ENCODE data around the gene HP. TPM values are rescaled to one million over a fixed set of nuclear protein-coding genes. Genes with fewer than 3 reads are reported as not detected.

Gene HP
- total and polyA plus RNA-seq, 10 of the 15 experiments (the other 5 are each of a cell fraction or from before 2014, with no cell fraction given) = 10.8 TPM; not detected in 9

DNA sequence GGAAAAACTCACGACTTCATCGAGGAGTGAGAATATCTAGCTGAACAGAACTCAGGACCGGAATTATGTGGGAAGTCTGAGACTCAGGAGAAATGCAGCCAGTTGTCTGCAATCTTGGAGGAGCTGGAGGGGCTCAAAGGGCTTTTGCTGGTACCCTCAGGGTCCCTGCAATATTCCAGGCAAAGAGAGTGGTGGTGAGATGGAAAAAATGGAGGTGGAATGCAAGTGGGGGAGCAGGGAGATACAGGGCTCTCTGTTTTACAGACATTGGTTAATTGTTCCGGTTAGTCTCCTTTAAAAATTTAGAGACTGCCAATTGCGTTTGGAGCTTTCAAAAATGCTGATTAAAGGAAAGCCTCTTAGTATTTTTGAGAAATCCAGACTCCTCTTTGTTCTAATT, 18.2 kb upstream of the HP start:
- no peak overlapping the region for H3K4me2 ChIP-seq (ENCODE audit: control insufficient read depth, insufficient read depth)
- WGBS (ENCODE audit: insufficient coverage, insufficient replicate concordance, low lambda C conversion rate, missing lambda C conversion rate) = 70% methylated on average over 5 of the region's 5 CpGs
- ChIA-PET POLR2A (no interaction called here), RAD21 (ENCODE audit: unreplicated experiment) (no interaction called here), SMC1A (ENCODE audit: uncharacterized antibody, unreplicated experiment) (interaction anchor here (0.7 kb wide), 1 partner anchor 14 kb away, joined by 3 read pairs; no protein-coding TSS in a partner anchor), CTCF (no interaction called here)
- TF ChIP-seq BACH1 (IDR thresholded peaks at IDR 0.05; ENCODE audit: borderline replicate concordance) = no peak
- no peak overlapping the region for H3K4me3 ChIP-seq
- no peak overlapping the region for H3K9ac ChIP-seq (ENCODE audit: control insufficient read depth, insufficient read depth, low read length)
- intact Hi-C loops (cut with micrococcal nuclease; ENCODE audit: unreplicated experiment) = no loop called here
- H3K4me1 ChIP-seq (ENCODE audit: control insufficient read depth, insufficient read depth, low read length) = no peaks in the 10 kb centered on the region
- in situ Hi-C loops (cut with MboI) = no loop called here
- BruUV-seq (replicated peaks) = no TSS peak
- H3K27ac ChIP-seq (ENCODE audit: control insufficient read depth, insufficient read depth) = no peak overlapping the region
- no peaks in the 10 kb centered on the region for H4K20me1 ChIP-seq (ENCODE audit: control insufficient read depth, insufficient read depth)
- no peaks in the 10 kb centered on the region for H3K9me3 ChIP-seq (replicated peaks; ENCODE audit: control insufficient read depth, insufficient read depth, low read length)
- FAIRE-seq (no peak), ATAC-seq (no peak), DNase-seq (ENCODE audit: low read depth, low spot score) (no peak)
- no peaks in the 10 kb centered on the region for H3K79me2 ChIP-seq (ENCODE audit: control insufficient read depth, insufficient read depth, low read length)
- no peak overlapping the region for H2AFZ ChIP-seq (ENCODE audit: control insufficient read depth, low read depth, low read length)
- no peaks in the 10 kb centered on the region for H3K27me3 ChIP-seq (replicated peaks in 1 of 2; ENCODE audit: control insufficient read depth in 2 of 2, insufficient read depth in 2 of 2, low read length in 1 of 2)
- H3K36me3 ChIP-seq (ENCODE audit: control insufficient read depth in 2 of 2, insufficient read depth in 2 of 2, low read length in 1 of 2) = no peaks in the 10 kb centered on the region

DNA sequence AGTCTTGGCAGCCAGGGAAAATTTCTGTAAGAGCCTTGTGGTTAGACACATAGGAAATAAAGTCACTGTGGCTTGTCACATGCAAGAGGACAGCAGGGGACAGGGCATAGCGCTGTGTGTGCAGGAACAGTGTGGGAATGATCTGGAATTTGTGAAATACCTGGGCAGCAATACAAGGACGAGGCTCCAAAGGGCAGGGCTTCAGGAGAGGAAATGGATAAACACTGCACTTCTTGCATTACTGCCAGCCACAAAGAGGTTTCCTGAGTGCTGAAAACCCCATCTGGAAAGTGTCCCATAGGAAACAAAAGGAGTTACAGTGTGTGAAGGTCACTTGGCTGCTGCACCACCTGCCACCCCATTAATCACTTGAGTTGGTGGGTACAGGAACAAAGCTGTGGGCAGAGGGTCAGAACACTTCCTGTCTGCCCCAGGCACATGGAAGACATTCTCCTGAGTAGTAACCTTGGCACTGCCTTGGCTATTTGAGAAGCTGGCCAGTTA, 12.1 kb upstream of the HP start:
- no peaks in the 10 kb centered on the region for H3K4me1 ChIP-seq (ENCODE audit: control insufficient read depth, insufficient read depth, low read length)
- SMC1A ChIA-PET (ENCODE audit: uncharacterized antibody, unreplicated experiment) = no interaction called here
- POLR2A ChIA-PET = no interaction called here
- no peak for TF ChIP-seq STAT1 (conservative IDR thresholded peaks at IDR 0.05)
- no peak for TF ChIP-seq EP300 (IDR thresholded peaks at IDR 0.05; ENCODE audit: borderline replicate concordance in 1 of 2, control insufficient read depth in 1 of 2, low read depth in 2 of 2, low read length in 2 of 2)
- TF ChIP-seq, protein P1, sequence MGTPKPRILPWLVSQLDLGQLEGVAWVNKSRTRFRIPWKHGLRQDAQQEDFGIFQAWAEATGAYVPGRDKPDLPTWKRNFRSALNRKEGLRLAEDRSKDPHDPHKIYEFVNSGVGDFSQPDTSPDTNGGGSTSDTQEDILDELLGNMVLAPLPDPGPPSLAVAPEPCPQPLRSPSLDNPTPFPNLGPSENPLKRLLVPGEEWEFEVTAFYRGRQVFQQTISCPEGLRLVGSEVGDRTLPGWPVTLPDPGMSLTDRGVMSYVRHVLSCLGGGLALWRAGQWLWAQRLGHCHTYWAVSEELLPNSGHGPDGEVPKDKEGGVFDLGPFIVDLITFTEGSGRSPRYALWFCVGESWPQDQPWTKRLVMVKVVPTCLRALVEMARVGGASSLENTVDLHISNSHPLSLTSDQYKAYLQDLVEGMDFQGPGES (IDR thresholded peaks at IDR 0.05) = no peak
- TF ChIP-seq TBL1XR1 (IDR thresholded peaks at IDR 0.05; ENCODE audit: low read depth, low read length) = no peak
- TF ChIP-seq ZNF384 (IDR thresholded peaks at IDR 0.05; ENCODE audit: borderline replicate concordance, low read depth, low read length) = no peak
- TF ChIP-seq CREM (IDR thresholded peaks at IDR 0.05; ENCODE audit: low read depth) = no peak
- TF ChIP-seq FOXK2 (IDR thresholded peaks at IDR 0.05) = no peak
- TF ChIP-seq, protein P2, sequence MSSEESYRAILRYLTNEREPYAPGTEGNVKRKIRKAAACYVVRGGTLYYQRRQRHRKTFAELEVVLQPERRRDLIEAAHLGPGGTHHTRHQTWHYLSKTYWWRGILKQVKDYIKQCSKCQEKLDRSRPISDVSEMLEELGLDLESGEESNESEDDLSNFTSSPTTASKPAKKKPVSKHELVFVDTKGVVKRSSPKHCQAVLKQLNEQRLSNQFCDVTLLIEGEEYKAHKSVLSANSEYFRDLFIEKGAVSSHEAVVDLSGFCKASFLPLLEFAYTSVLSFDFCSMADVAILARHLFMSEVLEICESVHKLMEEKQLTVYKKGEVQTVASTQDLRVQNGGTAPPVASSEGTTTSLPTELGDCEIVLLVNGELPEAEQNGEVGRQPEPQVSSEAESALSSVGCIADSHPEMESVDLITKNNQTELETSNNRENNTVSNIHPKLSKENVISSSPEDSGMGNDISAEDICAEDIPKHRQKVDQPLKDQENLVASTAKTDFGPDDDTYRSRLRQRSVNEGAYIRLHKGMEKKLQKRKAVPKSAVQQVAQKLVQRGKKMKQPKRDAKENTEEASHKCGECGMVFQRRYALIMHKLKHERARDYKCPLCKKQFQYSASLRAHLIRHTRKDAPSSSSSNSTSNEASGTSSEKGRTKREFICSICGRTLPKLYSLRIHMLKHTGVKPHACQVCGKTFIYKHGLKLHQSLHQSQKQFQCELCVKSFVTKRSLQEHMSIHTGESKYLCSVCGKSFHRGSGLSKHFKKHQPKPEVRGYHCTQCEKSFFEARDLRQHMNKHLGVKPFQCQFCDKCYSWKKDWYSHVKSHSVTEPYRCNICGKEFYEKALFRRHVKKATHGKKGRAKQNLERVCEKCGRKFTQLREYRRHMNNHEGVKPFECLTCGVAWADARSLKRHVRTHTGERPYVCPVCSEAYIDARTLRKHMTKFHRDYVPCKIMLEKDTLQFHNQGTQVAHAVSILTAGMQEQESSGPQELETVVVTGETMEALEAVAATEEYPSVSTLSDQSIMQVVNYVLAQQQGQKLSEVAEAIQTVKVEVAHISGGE (CRISPR knock-in tag; IDR thresholded peaks at IDR 0.05) = no peak
- TF ChIP-seq RUNX3 (IDR thresholded peaks at IDR 0.05; ENCODE audit: low read length) = no peak
- no peak for TF ChIP-seq HCFC1 (IDR thresholded peaks at IDR 0.05; ENCODE audit: low read length)
- H2AFZ ChIP-seq (ENCODE audit: control insufficient read depth, low read depth, low read length) = no peak overlapping the region
- no peaks in the 10 kb centered on the region for H3K9me3 ChIP-seq (replicated peaks; ENCODE audit: control insufficient read depth, insufficient read depth, low read length)
- WGBS (ENCODE audit: insufficient coverage, insufficient replicate concordance, low lambda C conversion rate, missing lambda C conversion rate) = 47% methylated on average over 2 of the region's 2 CpGs
- H4K20me1 ChIP-seq (ENCODE audit: control insufficient read depth, insufficient read depth) = no peaks in the 10 kb centered on the region
- RAD21 ChIA-PET (ENCODE audit: unreplicated experiment) = no interaction called here
- DNase-seq (ENCODE audit: low read depth, low spot score) = no peak
- H3K79me2 ChIP-seq (ENCODE audit: control insufficient read depth, insufficient read depth, low read length) = no peaks in the 10 kb centered on the region
- no peak overlapping the region for H3K27ac ChIP-seq (ENCODE audit: control insufficient read depth, insufficient read depth)
- no peak overlapping the region for H3K4me2 ChIP-seq (ENCODE audit: control insufficient read depth, insufficient read depth)
- no peak for ATAC-seq
- intact Hi-C loops (cut with micrococcal nuclease; ENCODE audit: unreplicated experiment) = no loop called here
- H3K27me3 ChIP-seq (replicated peaks in 1 of 2; ENCODE audit: control insufficient read depth in 2 of 2, insufficient read depth in 2 of 2, low read length in 1 of 2) = no peaks in the 10 kb centered on the region
- no peak overlapping the region for H3K9ac ChIP-seq (ENCODE audit: control insufficient read depth, insufficient read depth, low read length)
- BruUV-seq (replicated peaks) = no TSS peak
- no peaks in the 10 kb centered on the region for H3K36me3 ChIP-seq (ENCODE audit: control insufficient read depth in 2 of 2, insufficient read depth in 2 of 2, low read length in 1 of 2)
- CTCF ChIA-PET = no interaction called here
- no peak overlapping the region for H3K4me3 ChIP-seq
- in situ Hi-C loops (cut with MboI) = no loop called here
- FAIRE-seq = no peak

All from GM12878 (cell line).